B cell (primary cell): ENCODE results near the gene APOO. TPM values are rescaled to one million over a fixed set of nuclear protein-coding genes. Genes with fewer than 3 reads are reported as not detected.

Experiments used
- ATAC-seq: fragments of 200-7000 bp; cut with Tn5 transposase; one replicate; pipeline ENCODE4 v1.10.0; 2021; ENCODE audit warnings: low read depth, mild to moderate bottlenecking, moderate number of reproducible peaks, moderate library complexity
- CTCF ChIA-PET: fragments of 350-600 bp; sonication (Branson Sonifier 250); formaldehyde crosslinking; loops from one replicate; lab custom pipeline; 2021; ENCODE audit warnings: antibody characterized with exemption, inconsistent platforms; lab: Charles Lee
- POLR2A ChIA-PET: fragments of 350-600 bp; sonication (Branson Sonifier 250); formaldehyde crosslinking; loops from one replicate; lab custom pipeline; 2021; ENCODE audit warnings: antibody characterized with exemption; lab: Charles Lee
- DNase-seq: peaks from one replicate; pipeline ENCODE4 v3.0.0; 2013
- H2AFZ ChIP-seq: 2 replicates; pipeline ENCODE4 v1.6.1; 2012; ENCODE audit warnings: mild to moderate bottlenecking, low read depth, low read length; ENCODE audit not compliant: insufficient read depth, poor library complexity, severe bottlenecking
- H3K27ac ChIP-seq, 2 donors: 1 replicate in 1 of 2; 2 replicates in 1 of 2; pipeline ENCODE4 v1.5.1; 2012 to 2013; ENCODE audit warnings: low read length in 2 of 2, mild to moderate bottlenecking in 2 of 2, moderate library complexity in 1 of 2
- H3K27me3 ChIP-seq, 4 experiments: fragments of 200-600 bp in 1 of 4; sonication (generic) in 1 of 4; replicated peaks in 1 of 4; 1 replicate in 2 of 4; 2 replicates in 2 of 4; pipeline versions ENCODE4 v1.6.1 to v1.7.0; 2013 to 2016; ENCODE audit warnings: low read length in 3 of 4, mild to moderate bottlenecking in 2 of 4, mixed read lengths in 1 of 4, moderate library complexity in 1 of 4; ENCODE audit not compliant: insufficient read depth in 4 of 4, control insufficient read depth in 3 of 4; ENCODE audit errors: control extremely low read depth in 1 of 4
- H3K36me3 ChIP-seq, 2 experiments: replicated peaks in 1 of 2; 1 replicate in 1 of 2; 2 replicates in 1 of 2; pipeline versions ENCODE4 v1.6.1 to v1.7.1; 2013; ENCODE audit warnings: low read length in 1 of 2; ENCODE audit not compliant: insufficient read depth in 2 of 2, control insufficient read depth in 1 of 2; ENCODE audit errors: control extremely low read depth in 1 of 2, extremely low read depth in 1 of 2
- H3K4me1 ChIP-seq, 2 donors: fragments of 200-600 bp in 1 of 2; sonication (generic) in 1 of 2; 1 replicate in 1 of 2; 2 replicates in 1 of 2; pipeline versions ENCODE4 v1.5.1 to v1.6.1; 2013 to 2017; ENCODE audit warnings: low read length in 2 of 2; ENCODE audit not compliant: control insufficient read depth in 2 of 2, insufficient read depth in 2 of 2
- H3K4me2 ChIP-seq: replicated peaks from 2 replicates; pipeline ENCODE3; 2012; ENCODE audit warnings: mild to moderate bottlenecking, low read depth, low read length; ENCODE audit not compliant: poor library complexity, severe bottlenecking
- H3K4me3 ChIP-seq, 5 experiments: fragments of 200-600 bp in 1 of 5; sonication (generic) in 1 of 5; 1 replicate in 3 of 5; 2 replicates in 2 of 5; pipeline versions ENCODE4 v1.5.1 to v1.7.0; 2011 to 2016; ENCODE audit warnings: low read length in 4 of 5, mild to moderate bottlenecking in 4 of 5, low read depth in 2 of 5, control low read depth in 1 of 5, moderate library complexity in 1 of 5; ENCODE audit not compliant: insufficient read depth in 1 of 5; ENCODE audit errors: control extremely low read depth in 1 of 5, extremely low read depth in 1 of 5
- H3K79me2 ChIP-seq: fragments of 200-600 bp; sonication (generic); one replicate; pipeline ENCODE4 v1.6.0; 2016; ENCODE audit warnings: low read length; ENCODE audit not compliant: control insufficient read depth, insufficient read depth
- H3K9ac ChIP-seq: fragments of 200-600 bp; sonication (generic); 2 replicates; pipeline ENCODE4 v1.6.1; 2017; ENCODE audit warnings: mild to moderate bottlenecking, low read length, moderate library complexity
- H3K9me3 ChIP-seq, 3 donors: one replicate each; pipeline versions ENCODE4 v1.6.1 to v1.7.1; 2013; ENCODE audit warnings: low read length in 2 of 3; ENCODE audit not compliant: control insufficient read depth in 2 of 3, insufficient read depth in 1 of 3; ENCODE audit errors: control extremely low read depth in 1 of 3
- H4K20me1 ChIP-seq: 2 replicates; pipeline ENCODE4 v1.6.0; 2012; ENCODE audit warnings: mild to moderate bottlenecking, low read length; ENCODE audit not compliant: insufficient read depth, control insufficient read depth, poor library complexity, severe bottlenecking
- H3K27ac Mint-ChIP-seq: one replicate; pipeline ENCODE4 v1.8.0; 2021; ENCODE audit warnings: mixed read lengths
- H3K27me3 Mint-ChIP-seq: one replicate; pipeline ENCODE4 v1.8.0; 2021; ENCODE audit warnings: mixed read lengths
- H3K4me1 Mint-ChIP-seq: one replicate; pipeline ENCODE4 v1.8.0; 2021; ENCODE audit warnings: mixed read lengths
- H3K4me3 Mint-ChIP-seq: one replicate; pipeline ENCODE4 v1.8.0; 2021; ENCODE audit warnings: mixed read lengths
- H3K9me3 Mint-ChIP-seq: one replicate; pipeline ENCODE4 v1.8.0; 2022; ENCODE audit warnings: mixed read lengths; ENCODE audit not compliant: insufficient read depth
- CTCF ChIP-seq: fragments of 200-600 bp; IDR thresholded peaks from one replicate; pipeline ENCODE4 v1.8.0; 2022; ENCODE audit warnings: antibody characterized with exemption, mild to moderate bottlenecking
- EZH2 ChIP-seq: IDR thresholded peaks from 2 replicates; pipeline ENCODE4 v1.6.1; 2012; ENCODE audit warnings: borderline replicate concordance, low read depth, mild to moderate bottlenecking, moderate library complexity, low read length; ENCODE audit not compliant: insufficient read depth, poor library complexity, severe bottlenecking
- WGBS: methylation state at CpG from one replicate; pipeline ENCODE4 v1.1.5; 2013; ENCODE audit warnings: missing lambda C conversion rate; ENCODE audit not compliant: insufficient coverage; 5-methylcytosine and 5-hydroxymethylcytosine counted together
- intact Hi-C: fragments of 100-400 bp; cut with micrococcal nuclease; formaldehyde crosslinking; loops from one replicate; pipeline ENCODE4 v1.10.0; 2022
- polyA plus RNA-seq: library from polyadenylated mRNA; depleted of rRNA; stranded (reverse); fragments of >200 nt; gene quantifications from 2 replicates; pipeline ENCODE4 v1.2.3, GENCODE V29; 2012
- total RNA-seq, 2 donors: library from RNA; stranded (reverse); fragments of 120-200 nt in 1 of 2; gene quantifications; 1 replicate in 1 of 2; 2 replicates in 1 of 2; pipeline versions ENCODE4 v1.2.3 to v1.2.4, GENCODE V29; 2013 to 2022

APOO gene
- total and polyA plus RNA-seq, 2 donors (not counting 1 experiment from before 2014, with no cell fraction given), result 4.7 to 7.2 TPM

- H3K27me3 ChIP-seq, result no peaks in the 10 kb centered on the region
- POLR2A ChIA-PET, result no interaction called here
- H3K36me3 ChIP-seq, result no peaks in the 10 kb centered on the region
- TF ChIP-seq EZH2, result no peak
- TF ChIP-seq CTCF, result no peak
- Mint-ChIP-seq H3K4me3 (no peak overlapping the region), H3K27me3 (no peaks in the 10 kb centered on the region), H3K9me3 (no peaks in the 10 kb centered on the region), H3K27ac (no peak overlapping the region), H3K4me1 (no peaks in the 10 kb centered on the region)
- no peak overlapping the region for H3K9ac ChIP-seq
- H3K27ac ChIP-seq, result no peak overlapping the region
- no CpG with 5 or more reads among the region's 1 CpG for WGBS
- DNase-seq (no peak), ATAC-seq (no peak)
- H4K20me1 ChIP-seq, result no peaks in the 10 kb centered on the region
- CTCF ChIA-PET, result no interaction called here
- intact Hi-C loops, result no loop called here
- no peaks in the 10 kb centered on the region for H3K9me3 ChIP-seq
- no peak overlapping the region for H3K4me2 ChIP-seq
- H3K79me2 ChIP-seq, result no peaks in the 10 kb centered on the region
- no peak overlapping the region for H2AFZ ChIP-seq
- H3K4me1 ChIP-seq, result no peaks in the 10 kb centered on the region
- no peak overlapping the region for H3K4me3 ChIP-seq
Observed at GRCh38 chrX:23832721-23833120, 75.0 kb downstream of the APOO start.

- no peaks in the 10 kb centered on the region for H3K9me3 ChIP-seq
- no peaks in the 10 kb centered on the region for H3K4me1 Mint-ChIP-seq
- H3K4me3 ChIP-seq, result no peak overlapping the region
- H3K27ac Mint-ChIP-seq, result no peak overlapping the region
- no CpG with 5 or more reads among the region's 5 CpGs for WGBS
- ChIA-PET POLR2A (no interaction called here), CTCF (no interaction called here)
- no peak overlapping the region for H3K4me2 ChIP-seq
- H2AFZ ChIP-seq, result no peak overlapping the region
- H4K20me1 ChIP-seq, result no peaks in the 10 kb centered on the region
- no peaks in the 10 kb centered on the region for H3K27me3 ChIP-seq
- no peak overlapping the region for H3K27ac ChIP-seq
- no peaks in the 10 kb centered on the region for H3K9me3 Mint-ChIP-seq
- no peaks in the 10 kb centered on the region for H3K27me3 Mint-ChIP-seq
- no peak overlapping the region for H3K9ac ChIP-seq
- intact Hi-C loops, result no loop called here
- H3K79me2 ChIP-seq, result no peaks in the 10 kb centered on the region
- H3K4me1 ChIP-seq, result no peaks in the 10 kb centered on the region
- TF ChIP-seq EZH2 (no peak), CTCF (no peak)
- H3K36me3 ChIP-seq, result no peaks in the 10 kb centered on the region
- H3K4me3 Mint-ChIP-seq, result no peak overlapping the region
- no peak for ATAC-seq
- no peak for DNase-seq
Observed at GRCh38 chrX:23828881-23829280, 78.9 kb downstream of the APOO start.
